ENCODE measurements around the gene GAREM2.

DNA sequence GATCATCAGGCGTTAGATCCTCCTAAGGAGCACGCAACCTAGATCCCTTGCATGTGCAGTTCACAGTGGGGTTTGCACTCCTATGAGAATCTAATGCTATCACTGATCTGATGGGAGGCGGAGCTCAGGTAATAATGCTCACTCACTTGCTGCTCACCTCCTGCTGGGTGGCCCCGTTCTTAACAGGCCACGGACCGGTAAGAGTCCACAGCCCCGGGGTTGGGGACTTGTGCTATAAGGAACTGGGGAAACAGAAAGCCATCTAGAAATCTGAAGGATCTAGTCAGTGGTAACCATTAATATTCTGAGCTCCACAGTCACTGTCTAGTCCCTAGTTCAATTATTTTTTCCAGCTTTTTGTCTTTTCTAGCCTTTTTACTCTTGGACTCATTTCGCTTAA is 44.7 kb upstream of the GAREM2 start:
- TF ChIP-seq, protein P1, sequence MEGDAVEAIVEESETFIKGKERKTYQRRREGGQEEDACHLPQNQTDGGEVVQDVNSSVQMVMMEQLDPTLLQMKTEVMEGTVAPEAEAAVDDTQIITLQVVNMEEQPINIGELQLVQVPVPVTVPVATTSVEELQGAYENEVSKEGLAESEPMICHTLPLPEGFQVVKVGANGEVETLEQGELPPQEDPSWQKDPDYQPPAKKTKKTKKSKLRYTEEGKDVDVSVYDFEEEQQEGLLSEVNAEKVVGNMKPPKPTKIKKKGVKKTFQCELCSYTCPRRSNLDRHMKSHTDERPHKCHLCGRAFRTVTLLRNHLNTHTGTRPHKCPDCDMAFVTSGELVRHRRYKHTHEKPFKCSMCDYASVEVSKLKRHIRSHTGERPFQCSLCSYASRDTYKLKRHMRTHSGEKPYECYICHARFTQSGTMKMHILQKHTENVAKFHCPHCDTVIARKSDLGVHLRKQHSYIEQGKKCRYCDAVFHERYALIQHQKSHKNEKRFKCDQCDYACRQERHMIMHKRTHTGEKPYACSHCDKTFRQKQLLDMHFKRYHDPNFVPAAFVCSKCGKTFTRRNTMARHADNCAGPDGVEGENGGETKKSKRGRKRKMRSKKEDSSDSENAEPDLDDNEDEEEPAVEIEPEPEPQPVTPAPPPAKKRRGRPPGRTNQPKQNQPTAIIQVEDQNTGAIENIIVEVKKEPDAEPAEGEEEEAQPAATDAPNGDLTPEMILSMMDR (IDR thresholded peaks at IDR 0.05; ENCODE audit: low read depth, low read length): no peak
- TF ChIP-seq, protein P2, sequence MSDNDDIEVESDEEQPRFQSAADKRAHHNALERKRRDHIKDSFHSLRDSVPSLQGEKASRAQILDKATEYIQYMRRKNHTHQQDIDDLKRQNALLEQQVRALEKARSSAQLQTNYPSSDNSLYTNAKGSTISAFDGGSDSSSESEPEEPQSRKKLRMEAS (IDR thresholded peaks at IDR 0.05; ENCODE audit: low read depth, low read length): no peak
- TF ChIP-seq POLR2A (IDR thresholded peaks at IDR 0.05; ENCODE audit: extremely low read depth, insufficient read length): no peak
- TF ChIP-seq MYC (IDR thresholded peaks at IDR 0.05; ENCODE audit: low read depth, low read length): no peak

Data from NB4 (cell line).